Vein endothelial cell (primary cell): ENCODE measurements around the gene OR10AG1. TPM values are rescaled to one million over a fixed set of nuclear protein-coding genes. Genes with fewer than 3 reads are reported as not detected.

Experiments
- total RNA-seq: library from RNA; depleted of rRNA; stranded (reverse); fragments of >200 nt; gene quantifications from 2 replicates; pipeline ENCODE4 v1.2.3, GENCODE V29; 2012

OR10AG1 gene
- not detected in 2 replicates for total RNA-seq

DNA sequence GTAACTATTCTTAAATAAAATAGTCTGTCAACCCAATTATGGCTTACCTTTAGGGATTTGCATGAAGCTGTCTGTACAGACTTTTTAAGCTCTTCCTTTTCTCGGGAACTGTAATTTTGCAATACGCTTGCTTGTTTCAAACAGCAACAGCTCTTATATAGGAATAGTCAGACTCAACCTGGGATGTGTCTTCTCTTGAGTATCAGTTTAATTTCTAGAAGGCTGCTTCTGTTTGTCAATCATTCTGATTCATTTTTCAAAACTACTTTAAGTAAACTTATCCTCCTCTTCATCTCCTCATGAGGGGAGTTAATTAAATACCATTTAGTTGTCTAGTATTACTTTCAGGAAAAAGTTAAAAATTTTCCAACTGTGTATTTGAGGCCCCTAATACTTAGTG is at the start of gene OR10AG1:
OR10AG1 (minus strand) TSS at position 101 of the 400 bp plus-strand sequence; CDS start at position 63, 38 bp downstream.

GRCh38 chr11:55994525-55994924 is 24.8 kb upstream of the OR10AG1 start, which contains the start of gene OR5F1:
OR5F1 (minus strand) TSS chr11:55994625; CDS start chr11:55994625, 0 bp downstream.

GRCh38 chr11:55936300-55936699 is 33.4 kb downstream of the OR10AG1 start, which contains the start of gene OR5I1:
OR5I1 (minus strand) TSS chr11:55936400; CDS start chr11:55936400, 0 bp downstream.

Other genes starting within 250 kb of the OR10AG1 start
- gene OR5D13, start 196.5 kb downstream of the OR10AG1 start, total RNA-seq = not detected in 2 replicates
- not detected in 2 replicates for gene OR5D14, start 174.4 kb downstream of the OR10AG1 start, total RNA-seq
- not detected in 2 replicates for gene OR5L1, start 158.6 kb downstream of the OR10AG1 start, total RNA-seq
- not detected in 2 replicates for gene OR5D18, start 150.3 kb downstream of the OR10AG1 start, total RNA-seq
- not detected in 2 replicates for gene OR5L2, start 142.7 kb downstream of the OR10AG1 start, total RNA-seq
- gene OR5D16, start 131.2 kb downstream of the OR10AG1 start, total RNA-seq = not detected in 2 replicates
- not detected in 2 replicates for gene TRIM51, start 86.6 kb downstream of the OR10AG1 start, total RNA-seq
- gene OR5W2, start 55.4 kb downstream of the OR10AG1 start, total RNA-seq = not detected in 2 replicates
- gene OR5I1, start 33.5 kb downstream of the OR10AG1 start, total RNA-seq = not detected in 2 replicates
- gene OR5F1, start 24.7 kb upstream of the OR10AG1 start, total RNA-seq = not detected in 2 replicates
- not detected in 2 replicates for gene OR5AS1, start 57.7 kb upstream of the OR10AG1 start, total RNA-seq
- not detected in 2 replicates for gene OR8I2, start 123.4 kb upstream of the OR10AG1 start, total RNA-seq
- gene OR8H2, start 133.7 kb upstream of the OR10AG1 start, total RNA-seq = not detected in 2 replicates
- gene OR8H3, start 152.4 kb upstream of the OR10AG1 start, total RNA-seq = not detected in 2 replicates
- gene OR8J3, start 170.3 kb upstream of the OR10AG1 start, total RNA-seq = not detected in 2 replicates
- not detected in 2 replicates for gene OR8K5, start 190.4 kb upstream of the OR10AG1 start, total RNA-seq
- not detected in 2 replicates for gene OR5J2, start 206.7 kb upstream of the OR10AG1 start, total RNA-seq